Sigmoid colon (tissue), 4 donors: ENCODE measurements around the gene MAP4K1.

ENCODE experiments used
- EP300 ChIP-seq, 4 donors: sonication (generic); formaldehyde crosslinking; IDR thresholded peaks; one replicate each; pipeline ENCODE4 v1.6.1; 2017; ENCODE audit warnings: antibody characterized with exemption in 4 of 4
- POLR2A ChIP-seq, 2 donors: fragments of 450-650 bp; IDR thresholded peaks; one replicate each; pipeline ENCODE4 v1.6.1; 2016; ENCODE audit warnings: antibody characterized with exemption in 2 of 2, mild to moderate bottlenecking in 2 of 2, moderate library complexity in 2 of 2
- POLR2AphosphoS5 ChIP-seq, 4 donors: sonication (generic); formaldehyde crosslinking; IDR thresholded peaks; one replicate each; pipeline ENCODE4 v1.6.1; 2017; ENCODE audit warnings: antibody characterized with exemption in 4 of 4
- TF ChIP-seq, protein P1 (sequence below), 4 experiments: fragments of 450-650 bp in 3 of 4; fragments of 200-600 bp in 1 of 4; IDR thresholded peaks; one replicate each; pipeline ENCODE4 v1.5.1; 2016 to 2019; ENCODE audit warnings: antibody characterized with exemption in 4 of 4, mild to moderate bottlenecking in 3 of 4, moderate library complexity in 2 of 4

DNA sequence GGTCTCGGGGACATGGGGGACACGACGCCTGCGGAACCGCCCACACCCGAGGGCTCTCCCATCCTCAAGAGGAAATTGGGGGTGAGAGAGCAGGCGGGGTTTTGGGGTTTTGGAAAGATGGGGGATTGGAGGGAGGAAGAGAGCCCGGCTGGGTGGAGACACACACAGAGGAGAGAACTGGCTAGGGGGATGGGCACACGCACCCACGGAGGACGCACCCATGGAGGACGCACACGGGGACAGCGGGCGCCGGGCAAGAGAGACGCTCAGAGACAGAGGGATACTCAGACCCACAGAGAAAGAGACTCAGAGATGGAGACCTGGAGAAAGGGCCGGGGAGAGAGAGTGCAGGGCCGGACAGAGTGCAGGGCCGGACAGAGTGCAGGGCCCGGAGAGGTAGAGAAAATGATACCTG is 52.1 kb downstream of the MAP4K1 start:
- TF ChIP-seq, protein P1, sequence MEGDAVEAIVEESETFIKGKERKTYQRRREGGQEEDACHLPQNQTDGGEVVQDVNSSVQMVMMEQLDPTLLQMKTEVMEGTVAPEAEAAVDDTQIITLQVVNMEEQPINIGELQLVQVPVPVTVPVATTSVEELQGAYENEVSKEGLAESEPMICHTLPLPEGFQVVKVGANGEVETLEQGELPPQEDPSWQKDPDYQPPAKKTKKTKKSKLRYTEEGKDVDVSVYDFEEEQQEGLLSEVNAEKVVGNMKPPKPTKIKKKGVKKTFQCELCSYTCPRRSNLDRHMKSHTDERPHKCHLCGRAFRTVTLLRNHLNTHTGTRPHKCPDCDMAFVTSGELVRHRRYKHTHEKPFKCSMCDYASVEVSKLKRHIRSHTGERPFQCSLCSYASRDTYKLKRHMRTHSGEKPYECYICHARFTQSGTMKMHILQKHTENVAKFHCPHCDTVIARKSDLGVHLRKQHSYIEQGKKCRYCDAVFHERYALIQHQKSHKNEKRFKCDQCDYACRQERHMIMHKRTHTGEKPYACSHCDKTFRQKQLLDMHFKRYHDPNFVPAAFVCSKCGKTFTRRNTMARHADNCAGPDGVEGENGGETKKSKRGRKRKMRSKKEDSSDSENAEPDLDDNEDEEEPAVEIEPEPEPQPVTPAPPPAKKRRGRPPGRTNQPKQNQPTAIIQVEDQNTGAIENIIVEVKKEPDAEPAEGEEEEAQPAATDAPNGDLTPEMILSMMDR (IDR thresholded peaks at IDR 0.05) = no peak
- TF ChIP-seq POLR2AphosphoS5 (IDR thresholded peaks at IDR 0.05) (no peak), POLR2A (IDR thresholded peaks at IDR 0.05) (no peak), EP300 (IDR thresholded peaks at IDR 0.05) (no peak)
